HepG2 (cell line): Measurements from ENCODE around the gene FTL. TPM values are rescaled to one million over a fixed set of nuclear protein-coding genes. Genes with fewer than 3 reads are reported as not detected.

Source experiments
- ATAC-seq: fragments of 200-7000 bp; cut with Tn5 transposase; 3 replicates; pipeline ENCODE4 v1.9.1; 2020; ENCODE audit warnings: mild to moderate bottlenecking, moderate library complexity
- BruUV-seq: library from RNA; stranded (reverse); fragments of 400-500 nt; replicated peaks from 2 replicates; lab custom pipeline; 2021; lab: Mats Ljungman, UMichigan
- CTCF ChIA-PET: fragments of 300-600 bp; formaldehyde crosslinking; extraction: SDS; loops from one replicate; lab custom pipeline; 2021; ENCODE audit warnings: low total read pairs, inconsistent platforms, low intra/inter-chr PET ratio; lab: Yijun Ruan, JAX
- POLR2A ChIA-PET: fragments of 350-600 bp; sonication (Branson Sonifier 250); formaldehyde crosslinking; loops from one replicate; lab custom pipeline; 2020; ENCODE audit warnings: antibody characterized with exemption, inconsistent platforms; lab: Yijun Ruan, JAX
- DNase-seq: peaks from one replicate; pipeline ENCODE4 v3.0.0-alpha.2; 2015; ENCODE audit warnings: low spot score
- FAIRE-seq: peaks from 3 replicates; lab custom pipeline; 2011; peaks lifted over from hg19 to GRCh38; lab: Jason Lieb, UNC
- H2AFZ ChIP-seq: one replicate; pipeline ENCODE4 v1.6.1; 2011; ENCODE audit warnings: low read length, inconsistent platforms
- H3K27ac ChIP-seq: fragments of 300-600 bp; 3 replicates; pipeline ENCODE4 v1.8.0; 2011; ENCODE audit warnings: mixed run types, mild to moderate bottlenecking, mixed read lengths, low read length, inconsistent platforms; ENCODE audit not compliant: insufficient read depth; ENCODE audit errors: extremely low read length
- H3K27me3 ChIP-seq, 2 experiments: fragments of 200-600 bp in 1 of 2; 2 replicates in 1 of 2; 3 replicates in 1 of 2; pipeline versions ENCODE4 v1.6.0 to v1.8.0; 2011; ENCODE audit warnings: low read length in 2 of 2, mild to moderate bottlenecking in 2 of 2, moderate library complexity in 2 of 2, inconsistent platforms in 1 of 2; ENCODE audit not compliant: insufficient read depth in 2 of 2, control insufficient read depth in 1 of 2
- H3K36me3 ChIP-seq, 2 experiments: fragments of 200-600 bp in 1 of 2; replicated peaks in 1 of 2; 2 replicates in 1 of 2; 3 replicates in 1 of 2; pipeline versions ENCODE4 v1.5.1 to v1.8.0; 2011; ENCODE audit warnings: low read length in 2 of 2, inconsistent platforms in 1 of 2; ENCODE audit not compliant: insufficient read depth in 2 of 2, control insufficient read depth in 1 of 2
- H3K4me1 ChIP-seq: 2 replicates; pipeline ENCODE4 v1.5.1; 2012; ENCODE audit warnings: low read length, inconsistent platforms; ENCODE audit not compliant: insufficient read depth
- H3K4me2 ChIP-seq: 2 replicates; pipeline ENCODE4 v1.6.0; 2011; ENCODE audit warnings: low read depth, low read length, inconsistent platforms
- H3K4me3 ChIP-seq, 3 experiments: fragments of 200-600 bp in 1 of 3; sonication (generic), shearing (Covaris generic) in 1 of 3; replicated peaks in 1 of 3; 2 replicates each; pipeline ENCODE4 v1.5.1; 2011 to 2016; ENCODE audit warnings: low read length in 3 of 3, inconsistent platforms in 2 of 3, low read depth in 2 of 3, mild to moderate bottlenecking in 2 of 3, control low read depth in 1 of 3, mixed read lengths in 1 of 3; ENCODE audit not compliant: insufficient read depth in 1 of 3
- H3K79me2 ChIP-seq: one replicate; pipeline ENCODE4 v1.6.1; 2011; ENCODE audit warnings: low read length, inconsistent platforms; ENCODE audit not compliant: insufficient read depth
- H3K9ac ChIP-seq: 2 replicates; pipeline ENCODE4 v1.6.0; 2011; ENCODE audit warnings: mild to moderate bottlenecking, low read depth, low read length, inconsistent platforms; ENCODE audit not compliant: insufficient read depth
- H3K9me3 ChIP-seq: 2 replicates; pipeline ENCODE4 v1.5.1; 2012; ENCODE audit warnings: mild to moderate bottlenecking, low read length
- H4K20me1 ChIP-seq: 2 replicates; pipeline ENCODE4 v1.6.0; 2011; ENCODE audit warnings: inconsistent platforms, mild to moderate bottlenecking, low read length, moderate library complexity; ENCODE audit not compliant: insufficient read depth
- CBX5 ChIP-seq: sonication (generic); formaldehyde crosslinking; IDR thresholded peaks from 2 replicates; pipeline ENCODE4 v1.4.0; 2020; ENCODE audit warnings: missing genetic modification reagents, borderline replicate concordance
- DBP ChIP-seq: sonication (generic); formaldehyde crosslinking; IDR thresholded peaks from 2 replicates; pipeline ENCODE4 v1.4.0; 2020; ENCODE audit warnings: missing genetic modification reagents; ENCODE audit errors: not compliant biosample characterization
- DNMT1 ChIP-seq: sonication (generic); formaldehyde crosslinking; IDR thresholded peaks from 2 replicates; pipeline ENCODE4 v1.5.1; 2020; ENCODE audit warnings: mild to moderate bottlenecking, missing genetic modification reagents
- HMG20B ChIP-seq: conservative IDR thresholded peaks from 2 replicates; pipeline ENCODE4 v1.6.1; 2016; ENCODE audit warnings: missing genetic modification reagents, missing compliant biosample characterization
- HMGA1 ChIP-seq: sonication (generic); formaldehyde crosslinking; conservative IDR thresholded peaks from 2 replicates; pipeline ENCODE4 v1.4.0; 2020; ENCODE audit warnings: missing genetic modification reagents
- MLXIP ChIP-seq: sonication (generic); formaldehyde crosslinking; IDR thresholded peaks from 2 replicates; pipeline ENCODE4 v1.9.0; 2021; ENCODE audit warnings: missing genetic modification reagents, borderline replicate concordance
- POGZ ChIP-seq: sonication (generic); formaldehyde crosslinking; IDR thresholded peaks from 2 replicates; pipeline ENCODE4 v1.4.0; 2020; ENCODE audit warnings: mild to moderate bottlenecking, missing genetic modification reagents
- POLR2A ChIP-seq, 2 experiments: IDR thresholded peaks; 2 replicates each; pipeline ENCODE4 v1.6.1; 2011; ENCODE audit warnings: low read depth in 2 of 2, low read length in 2 of 2, mild to moderate bottlenecking in 1 of 2, moderate library complexity in 1 of 2; ENCODE audit not compliant: insufficient read depth in 1 of 2
- REL ChIP-seq: sonication (generic); formaldehyde crosslinking; conservative IDR thresholded peaks from 2 replicates; pipeline ENCODE4 v1.8.0; 2022; ENCODE audit warnings: mild to moderate bottlenecking, missing genetic modification reagents, moderate library complexity
- ZBTB38 ChIP-seq: sonication (generic); formaldehyde crosslinking; IDR thresholded peaks from 2 replicates; pipeline ENCODE4 v1.5.1; 2020; ENCODE audit warnings: mild to moderate bottlenecking, missing genetic modification reagents
- ZBTB42 ChIP-seq: sonication (generic); formaldehyde crosslinking; IDR thresholded peaks from 2 replicates; pipeline ENCODE4 v1.5.0; 2020; ENCODE audit warnings: mild to moderate bottlenecking, missing genetic modification reagents
- ZFP36 ChIP-seq: fragments of 150-350 bp; IDR thresholded peaks from 2 replicates; pipeline ENCODE4 v1.6.1; 2018; ENCODE audit warnings: borderline replicate concordance, low read length, low read depth; ENCODE audit not compliant: partially characterized antibody
- ZNF253 ChIP-seq: sonication (generic); formaldehyde crosslinking; IDR thresholded peaks from 2 replicates; pipeline ENCODE4 v1.8.0; 2022; ENCODE audit warnings: mild to moderate bottlenecking, missing genetic modification reagents, borderline replicate concordance
- ZNF569 ChIP-seq: sonication (generic); formaldehyde crosslinking; IDR thresholded peaks from 2 replicates; pipeline ENCODE4 v1.5.0; 2020; ENCODE audit warnings: mild to moderate bottlenecking, missing genetic modification reagents, moderate library complexity, borderline replicate concordance
- ZNF572 ChIP-seq: sonication (generic); formaldehyde crosslinking; IDR thresholded peaks from 2 replicates; pipeline ENCODE4 v1.5.1; 2020; ENCODE audit warnings: mild to moderate bottlenecking, missing genetic modification reagents
- ZSCAN22 ChIP-seq: sonication (generic); formaldehyde crosslinking; IDR thresholded peaks from 2 replicates; pipeline ENCODE4 v1.4.0; 2020; ENCODE audit warnings: mild to moderate bottlenecking, missing genetic modification reagents
- WGBS: methylation state at CpG from one replicate; pipeline ENCODE4 v1.1.6; 2017; ENCODE audit warnings: low lambda C conversion rate; 5-methylcytosine and 5-hydroxymethylcytosine counted together
- in situ Hi-C: cut with HindIII; loops from 2 replicates; pipeline ENCODE4 v1.10.0; 2017; ENCODE audit warnings: low pct_unique_long_range_greater_than_20kb; ENCODE audit not compliant: extremely low pct_ligation_motif_present
- intact Hi-C: fragments of 100-400 bp; cut with micrococcal nuclease; formaldehyde crosslinking; loops from one replicate; pipeline ENCODE4 v1.10.0; 2022; ENCODE audit not compliant: unreplicated experiment
- polyA plus RNA-seq, 8 experiments: library from polyadenylated mRNA; depleted of rRNA in 3 of 8; stranded (reverse) in 7 of 8; unstranded in 1 of 8; fragments of >200 nt; fragmentation: Illumina TruSeq in 4 of 8; extraction: Trizol in 4 of 8; gene quantifications; 2 replicates each; pipeline versions ENCODE4 v1.2.1 to v1.2.3, GENCODE V29; 2011 to 2016; ENCODE audit warnings: low read depth in 4 of 8, missing spikeins in 1 of 8, mixed read lengths in 1 of 8; ENCODE audit not compliant: insufficient read depth in 1 of 8
- total RNA-seq, 5 experiments: library from RNA; depleted of rRNA; stranded (reverse); fragments of >200 nt; fragmentation: Illumina TruSeq; extraction: Trizol; gene quantifications; 2 replicates each; pipeline ENCODE4 v1.2.3, GENCODE V29; 2016; ENCODE audit warnings: low read depth in 1 of 5

FTL gene
- total and polyA plus RNA-seq, 2 of the 13 experiments (the other 11 are each of a cell fraction or from before 2014, with no cell fraction given), result 2,721 to 8,800 TPM

- TF ChIP-seq ZBTB38 (CRISPR knock-in tag) (no peak), REL (CRISPR knock-in tag) (no peak), POLR2A (IDR thresholded peaks at IDR 0.05; ENCODE audit: insufficient read depth in 1 of 2, low read depth in 2 of 2, low read length in 2 of 2) (0 out of 4 replicates have a peak, but pooled peaks of 1 of the 2 experiments have one; percentile 0), ZNF569 (CRISPR knock-in tag) (no peak), POGZ (CRISPR knock-in tag) (no peak), MLXIP (CRISPR knock-in tag) (no peak), ZNF253 (CRISPR knock-in tag) (no peak), CBX5 (CRISPR knock-in tag) (no peak), ZNF572 (CRISPR knock-in tag) (no peak), DNMT1 (CRISPR knock-in tag) (no peak)
Measured at GRCh38 chr19:48987323-48987722, 22.2 kb downstream of the FTL start (continued).

- no peak for ATAC-seq
- H3K36me3 ChIP-seq, result peaks cover 13 to 40% of the 10 kb centered on the region in 2 experiments; a peak in 4 of 5 replicates
- intact Hi-C loops, result no loop called here
- H3K9ac ChIP-seq, result no peak overlapping the region
- no peaks in the 10 kb centered on the region for H4K20me1 ChIP-seq
- FAIRE-seq, result no peak
- no peak overlapping the region for H3K27ac ChIP-seq
- CTCF ChIA-PET, result no interaction called here
- 95% methylated on average over 7 of the region's 7 CpGs for WGBS
- POLR2A ChIA-PET, result no interaction called here
- BruUV-seq, result no TSS peak
- in situ Hi-C loops, result no loop called here
- H3K27me3 ChIP-seq, result no peaks in the 10 kb centered on the region; a peak in 1 of 5 replicates
- H3K79me2 ChIP-seq, result peaks cover 28% of the 10 kb centered on the region
- H3K9me3 ChIP-seq, result no peaks in the 10 kb centered on the region
- DNase-seq, result no peak
- peaks cover 23% of the 10 kb centered on the region for H3K4me1 ChIP-seq
- H2AFZ ChIP-seq, result no peak overlapping the region
- TF ChIP-seq ZFP36 (no peak), DBP (no peak), ZSCAN22 (no peak), ZBTB42 (CRISPR knock-in tag) (no peak), HMGA1 (CRISPR knock-in tag) (no peak), HMG20B (CRISPR knock-in tag) (no peak)
- H3K4me2 ChIP-seq, result no peak overlapping the region
- H3K4me3 ChIP-seq, result no peak overlapping the region
Measured at GRCh38 chr19:48988286-48988685, 23.2 kb downstream of the FTL start.
